ENCODE results near the gene KATNA1.
"Not testable (repeated sequence)": the region's sequence is repeated elsewhere in the genome, so short reads cannot be mapped to it uniquely, and the experiment has no call there.

The KATNA1 gene

GRCh38 chr6:149648148-149649145 lies at the start of gene KATNA1:
Gene KATNA1, minus strand, starts transcription at chr6:149648714. Its CDS starts 10,167 bp downstream, at chr6:149638547.
- peak; percentile 91 to 95 for DNase-seq

DNA sequence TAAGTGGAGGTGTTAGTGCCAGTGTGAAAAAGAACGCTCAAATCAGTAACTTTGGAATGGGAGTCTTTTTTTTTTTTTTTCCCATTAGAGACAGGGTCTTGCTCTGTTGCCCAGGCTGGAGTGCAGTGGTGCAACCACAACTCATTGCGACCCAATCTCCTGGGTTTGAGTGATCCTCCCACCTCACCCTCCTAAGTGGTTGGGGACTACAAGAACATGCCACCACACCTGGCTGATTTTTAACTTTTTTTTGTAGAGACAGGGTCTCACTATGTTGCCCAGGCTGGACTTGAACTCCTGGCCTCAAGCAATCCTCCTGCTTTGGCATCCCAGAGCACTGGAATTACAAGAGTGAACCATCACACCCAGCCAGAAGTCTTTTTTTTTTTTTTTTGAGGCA lies 49.7 kb upstream of the KATNA1 start:
- DNase-seq, result no peak

- DNase-seq, result no peak
Measured at GRCh38 chr6:149696901-149697300, 48.4 kb upstream of the KATNA1 start.

- no peak for DNase-seq
Measured at GRCh38 chr6:149694921-149695320, 46.4 kb upstream of the KATNA1 start.

GRCh38 chr6:149691201-149691600 lies 42.7 kb upstream of the KATNA1 start:
- no peak for DNase-seq

GRCh38 chr6:149686230-149686629 lies 37.7 kb upstream of the KATNA1 start:
- DNase-seq, result no peak

DNA sequence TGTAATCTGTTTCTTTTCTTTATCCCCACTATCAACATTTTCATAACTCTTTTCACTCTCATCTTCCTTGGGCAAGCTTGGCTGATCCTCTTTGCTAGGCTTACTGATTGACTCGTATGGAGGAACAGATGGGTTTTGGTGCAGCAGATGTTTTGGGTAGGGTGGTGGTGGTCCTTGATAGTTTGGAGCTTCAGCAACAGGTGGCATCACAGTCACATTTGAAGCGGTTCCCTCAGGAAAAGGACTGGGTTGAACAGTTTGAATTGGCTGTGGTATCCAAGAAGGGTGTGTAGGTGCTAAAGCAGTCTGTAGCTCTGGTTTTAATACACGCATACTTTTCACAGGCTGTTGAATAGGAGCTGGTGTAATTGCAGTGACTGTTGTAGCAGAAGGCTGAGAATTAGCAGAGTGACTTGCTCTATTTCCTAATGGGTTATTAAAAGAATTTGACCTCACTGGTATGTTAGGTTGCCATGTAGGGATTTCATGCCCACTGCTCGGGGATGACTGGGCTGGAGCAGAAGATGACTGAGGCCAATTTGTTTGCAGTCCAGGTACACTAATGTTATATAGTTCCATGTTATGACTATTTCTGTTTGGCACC lies 34.8 kb upstream of the KATNA1 start:
- no peak for DNase-seq

DNA sequence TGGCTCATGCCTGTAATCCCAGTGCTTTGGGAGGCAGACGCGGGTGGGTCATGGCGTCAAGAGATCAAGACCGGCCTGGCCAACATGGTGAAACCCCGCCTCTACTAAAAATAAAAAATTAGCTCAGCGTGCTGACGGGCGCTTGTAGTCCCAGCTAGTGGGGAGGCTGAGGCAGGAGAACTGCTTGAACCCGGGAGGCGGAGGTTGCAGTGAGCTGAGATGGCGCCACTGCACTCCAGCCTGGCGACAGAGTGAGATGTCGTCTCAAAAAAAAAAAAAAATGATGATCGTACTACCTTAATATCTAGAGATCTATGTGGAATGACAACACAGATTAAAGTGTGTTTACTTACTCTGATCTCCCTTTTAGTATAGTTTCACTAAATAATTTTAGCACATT lies 33.3 kb upstream of the KATNA1 start:
- DNase-seq, result not testable (repeated sequence)

DNA sequence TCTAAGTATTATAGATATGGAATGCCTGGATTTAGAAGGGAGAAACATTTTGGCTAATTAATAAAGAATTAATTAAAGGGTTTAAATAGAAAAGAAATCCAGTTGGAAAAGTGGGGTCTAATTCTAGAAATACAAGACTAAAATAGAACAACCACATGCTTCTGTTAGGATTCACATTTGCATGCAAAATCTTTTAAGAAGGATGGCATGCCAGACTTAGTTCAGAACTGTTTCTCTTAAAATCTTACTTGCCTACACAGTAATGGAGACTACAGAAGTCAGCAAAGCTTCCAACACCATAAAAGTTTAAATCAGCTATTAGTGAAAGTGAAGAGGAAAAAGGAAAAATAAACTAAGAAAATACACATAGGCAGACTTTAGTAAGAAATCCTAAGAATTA lies 32.7 kb upstream of the KATNA1 start:
- DNase-seq, result no peak

- no peak for DNase-seq
Measured at GRCh38 chr6:149680503-149680902, 32.0 kb upstream of the KATNA1 start.

DNA sequence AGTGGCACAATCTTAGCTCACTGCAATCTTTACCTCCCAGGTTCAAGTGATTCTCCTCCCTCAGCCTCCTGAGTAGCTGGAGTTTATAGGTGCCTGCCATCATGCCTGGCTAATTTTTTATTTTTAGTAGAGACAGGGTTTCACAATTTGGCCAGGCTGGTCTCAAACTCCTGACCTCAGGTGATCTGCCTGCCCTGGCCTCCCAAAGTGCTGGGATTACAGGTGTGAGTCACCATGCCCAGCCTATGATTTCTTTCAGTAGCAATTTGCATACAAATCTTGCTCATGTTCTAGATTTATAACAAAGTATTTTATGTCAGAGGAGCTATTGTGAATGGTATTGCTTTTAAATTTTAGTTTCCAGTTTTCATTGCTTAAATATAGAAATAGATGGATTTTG lies 23.8 kb upstream of the KATNA1 start:
- DNase-seq, result not testable (repeated sequence)

- no peak for DNase-seq
Measured at GRCh38 chr6:149660028-149660427, 11.5 kb upstream of the KATNA1 start.

- DNase-seq, result no peak
Measured at GRCh38 chr6:149657441-149657840, 8.9 kb upstream of the KATNA1 start.

DNA sequence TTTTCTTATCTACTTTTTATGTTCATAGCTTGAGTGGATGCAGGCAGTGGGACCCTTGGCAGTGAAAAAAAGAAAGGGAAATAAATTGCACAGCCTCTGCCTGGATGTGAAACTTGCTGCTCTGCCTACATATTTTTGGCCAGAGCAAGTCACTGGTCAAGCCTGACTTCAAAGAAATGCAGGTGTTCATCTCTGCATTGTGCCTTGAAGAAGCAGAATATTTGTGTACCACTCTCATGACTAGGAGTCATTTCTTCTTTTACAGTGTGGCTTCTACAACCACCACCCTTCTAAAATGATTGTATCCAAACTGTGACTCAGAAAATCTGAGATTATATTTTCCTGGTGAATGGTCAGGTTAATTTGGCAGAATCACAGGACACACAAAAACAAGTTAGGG lies 2.5 kb upstream of the KATNA1 start:
- DNase-seq, result no peak

DNA sequence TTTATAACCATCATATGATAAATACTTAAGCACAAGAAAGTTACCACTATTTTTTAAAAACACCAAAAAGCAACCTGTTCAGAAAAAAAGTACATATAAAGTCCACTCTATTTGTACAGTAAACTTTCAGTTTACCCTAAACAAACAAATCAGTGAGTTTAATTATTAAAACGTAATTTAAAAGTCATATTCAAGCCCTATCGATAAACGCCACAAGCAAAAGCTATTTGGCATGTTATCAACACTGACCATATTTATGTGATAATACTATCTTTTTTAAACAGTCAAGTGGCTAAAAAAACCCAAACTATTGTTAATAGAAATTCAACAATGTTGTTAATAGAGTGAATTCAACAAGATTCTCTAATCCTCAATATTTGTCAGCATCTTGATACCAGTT lies 1.9 kb downstream of the KATNA1 start:
- DNase-seq, result no peak

GRCh38 chr6:149642829-149643580 lies 5.5 kb downstream of the KATNA1 start:
- no peak for DNase-seq

DNA sequence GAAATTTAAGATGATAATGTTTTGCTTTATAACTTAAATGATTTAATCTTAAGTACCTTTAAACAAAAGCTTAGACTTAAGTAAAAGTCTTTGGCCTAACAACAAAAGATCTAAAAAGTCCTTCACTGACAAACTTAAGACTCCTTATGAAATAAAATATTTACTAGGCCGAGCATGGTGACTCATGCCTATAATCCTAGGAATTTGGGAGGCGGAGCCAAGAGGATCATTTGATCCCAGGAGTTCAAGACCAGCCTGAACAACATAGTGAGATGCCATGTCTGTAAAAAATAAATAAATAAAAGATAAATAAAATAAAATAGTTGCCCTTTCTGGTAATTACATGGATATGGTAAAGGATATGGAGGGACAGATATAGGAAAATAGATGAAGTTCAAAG lies 12.4 kb downstream of the KATNA1 start:
- no peak for DNase-seq

DNA sequence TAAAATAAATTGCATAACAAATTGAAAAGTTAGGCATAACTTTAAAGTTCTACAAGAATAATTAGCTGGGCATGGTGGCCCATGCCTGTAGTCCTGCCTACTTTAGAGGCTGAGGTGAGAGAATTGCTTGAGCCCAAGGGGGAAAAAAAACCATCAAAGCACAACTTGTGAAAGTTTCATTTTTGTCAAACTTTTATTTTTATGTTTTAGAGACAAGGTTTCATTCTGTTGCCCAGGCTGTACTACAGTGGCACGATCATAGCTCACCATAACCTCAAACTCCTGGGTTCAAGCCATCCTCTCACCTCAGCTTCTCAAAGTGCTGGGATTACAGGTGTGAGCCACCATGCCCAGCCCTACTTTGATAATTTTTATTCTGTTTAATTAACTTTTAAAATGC lies 14.2 kb downstream of the KATNA1 start:
- DNase-seq, result no peak

DNA sequence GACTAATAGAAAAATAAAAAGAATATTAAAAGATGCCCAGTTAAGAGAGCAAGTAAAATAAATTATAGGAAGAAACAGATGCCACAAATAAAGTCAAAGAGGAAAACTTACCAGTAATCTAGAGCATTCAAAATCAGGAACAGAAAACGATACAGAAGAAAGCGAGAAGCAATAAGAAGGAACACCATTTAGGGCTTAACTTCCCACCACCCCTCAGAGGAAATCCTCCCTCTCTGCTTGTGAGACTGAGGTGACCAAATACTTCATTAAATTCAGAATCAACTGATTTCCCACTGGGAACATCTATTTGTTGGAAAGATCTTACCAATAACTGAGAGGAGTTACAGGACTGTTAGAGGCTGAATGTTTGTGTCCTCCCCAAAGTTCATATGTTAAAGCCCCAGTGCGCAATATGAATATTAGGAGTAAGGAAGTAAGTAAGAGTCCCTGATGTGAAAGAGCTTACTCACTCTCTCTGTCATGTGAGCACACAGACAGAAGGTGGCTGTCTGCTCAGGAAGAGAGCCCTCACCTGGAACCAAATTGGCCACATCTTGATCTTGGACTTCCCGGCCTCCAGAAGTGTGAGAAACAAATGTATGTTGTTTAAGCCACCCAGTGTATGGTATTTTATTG lies 19.5 kb downstream of the KATNA1 start:
- DNase-seq, result no peak

- no peak for DNase-seq
Measured at GRCh38 chr6:149627672-149628071, 20.8 kb downstream of the KATNA1 start.

DNA sequence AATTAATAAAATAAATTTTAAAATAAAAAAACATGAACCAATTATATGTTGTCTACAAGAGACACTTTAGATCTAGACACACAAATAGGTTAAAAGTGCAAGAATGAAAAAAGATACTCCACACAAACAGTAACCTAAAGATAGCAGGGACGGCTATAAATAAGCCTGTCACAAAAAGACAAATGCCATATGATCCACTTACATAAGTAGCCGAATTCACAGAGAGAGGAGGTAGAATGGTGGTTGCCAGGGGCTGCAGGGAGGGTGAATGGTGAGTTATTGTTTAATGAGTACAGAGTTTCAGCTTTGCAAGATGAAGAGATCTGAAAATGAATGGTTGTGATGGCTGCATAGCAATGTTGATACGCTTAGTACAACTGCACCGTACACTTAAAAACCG lies 32.7 kb downstream of the KATNA1 start:
- no peak for DNase-seq

DNA sequence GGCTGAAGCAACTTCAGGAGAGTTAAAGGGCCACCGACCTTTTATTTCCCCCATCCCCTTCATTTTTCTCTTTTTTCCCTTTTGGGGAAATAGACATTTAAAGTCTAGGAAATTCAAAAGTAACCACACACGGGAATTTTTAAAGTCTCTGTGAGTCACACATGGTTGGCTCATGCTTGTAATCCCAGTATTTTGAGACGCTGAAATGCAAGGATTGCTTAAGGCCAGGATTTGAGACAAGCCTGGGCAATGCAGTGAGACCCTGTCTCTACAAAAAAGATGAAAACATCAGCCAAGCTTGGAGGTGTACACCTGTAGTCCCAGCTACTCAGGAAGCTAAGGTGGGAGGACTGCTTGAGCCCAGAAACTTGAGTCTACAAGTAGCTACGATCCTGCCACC lies 34.2 kb downstream of the KATNA1 start:
- no peak for DNase-seq

GRCh38 chr6:149608381-149608982 lies 40.0 kb downstream of the KATNA1 start:
- no peak for DNase-seq
